HepG2 (cell line): ENCODE measurements around the gene TBX6. TPM values are rescaled to one million over a fixed set of nuclear protein-coding genes. Genes with fewer than 3 reads are reported as not detected.

Experiments
- ATAC-seq: fragments of 200-7000 bp; cut with Tn5 transposase; 3 replicates; pipeline ENCODE4 v1.9.1; 2020; ENCODE audit warnings: mild to moderate bottlenecking, moderate library complexity
- BruUV-seq: library from RNA; stranded (reverse); fragments of 400-500 nt; replicated peaks from 2 replicates; lab custom pipeline; 2021; lab: Mats Ljungman, UMichigan
- CTCF ChIA-PET: fragments of 300-600 bp; formaldehyde crosslinking; extraction: SDS; loops from one replicate; lab custom pipeline; 2021; ENCODE audit warnings: low total read pairs, inconsistent platforms, low intra/inter-chr PET ratio; lab: Yijun Ruan, JAX
- POLR2A ChIA-PET: fragments of 350-600 bp; sonication (Branson Sonifier 250); formaldehyde crosslinking; loops from one replicate; lab custom pipeline; 2020; ENCODE audit warnings: antibody characterized with exemption, inconsistent platforms; lab: Yijun Ruan, JAX
- DNase-seq: peaks from one replicate; pipeline ENCODE4 v3.0.0-alpha.2; 2015; ENCODE audit warnings: low spot score
- FAIRE-seq: peaks from 3 replicates; lab custom pipeline; 2011; peaks lifted over from hg19 to GRCh38; lab: Jason Lieb, UNC
- H2AFZ ChIP-seq: one replicate; pipeline ENCODE4 v1.6.1; 2011; ENCODE audit warnings: low read length, inconsistent platforms
- H3K27ac ChIP-seq: fragments of 300-600 bp; 3 replicates; pipeline ENCODE4 v1.8.0; 2011; ENCODE audit warnings: mixed run types, mild to moderate bottlenecking, mixed read lengths, low read length, inconsistent platforms; ENCODE audit not compliant: insufficient read depth; ENCODE audit errors: extremely low read length
- H3K27me3 ChIP-seq, 2 experiments: fragments of 200-600 bp in 1 of 2; 2 replicates in 1 of 2; 3 replicates in 1 of 2; pipeline versions ENCODE4 v1.6.0 to v1.8.0; 2011; ENCODE audit warnings: low read length in 2 of 2, mild to moderate bottlenecking in 2 of 2, moderate library complexity in 2 of 2, inconsistent platforms in 1 of 2; ENCODE audit not compliant: insufficient read depth in 2 of 2, control insufficient read depth in 1 of 2
- H3K36me3 ChIP-seq, 2 experiments: fragments of 200-600 bp in 1 of 2; replicated peaks in 1 of 2; 2 replicates in 1 of 2; 3 replicates in 1 of 2; pipeline versions ENCODE4 v1.5.1 to v1.8.0; 2011; ENCODE audit warnings: low read length in 2 of 2, inconsistent platforms in 1 of 2; ENCODE audit not compliant: insufficient read depth in 2 of 2, control insufficient read depth in 1 of 2
- H3K4me1 ChIP-seq: 2 replicates; pipeline ENCODE4 v1.5.1; 2012; ENCODE audit warnings: low read length, inconsistent platforms; ENCODE audit not compliant: insufficient read depth
- H3K4me2 ChIP-seq: 2 replicates; pipeline ENCODE4 v1.6.0; 2011; ENCODE audit warnings: low read depth, low read length, inconsistent platforms
- H3K4me3 ChIP-seq, 3 experiments: fragments of 200-600 bp in 1 of 3; sonication (generic), shearing (Covaris generic) in 1 of 3; replicated peaks in 1 of 3; 2 replicates each; pipeline ENCODE4 v1.5.1; 2011 to 2016; ENCODE audit warnings: low read length in 3 of 3, inconsistent platforms in 2 of 3, low read depth in 2 of 3, mild to moderate bottlenecking in 2 of 3, control low read depth in 1 of 3, mixed read lengths in 1 of 3; ENCODE audit not compliant: insufficient read depth in 1 of 3
- H3K79me2 ChIP-seq: one replicate; pipeline ENCODE4 v1.6.1; 2011; ENCODE audit warnings: low read length, inconsistent platforms; ENCODE audit not compliant: insufficient read depth
- H3K9ac ChIP-seq: 2 replicates; pipeline ENCODE4 v1.6.0; 2011; ENCODE audit warnings: mild to moderate bottlenecking, low read depth, low read length, inconsistent platforms; ENCODE audit not compliant: insufficient read depth
- H3K9me3 ChIP-seq: 2 replicates; pipeline ENCODE4 v1.5.1; 2012; ENCODE audit warnings: mild to moderate bottlenecking, low read length
- H4K20me1 ChIP-seq: 2 replicates; pipeline ENCODE4 v1.6.0; 2011; ENCODE audit warnings: inconsistent platforms, mild to moderate bottlenecking, low read length, moderate library complexity; ENCODE audit not compliant: insufficient read depth
- ARNT2 ChIP-seq: sonication (generic); formaldehyde crosslinking; IDR thresholded peaks from 2 replicates; pipeline ENCODE4 v1.8.0; 2022; ENCODE audit warnings: mild to moderate bottlenecking, low read depth, missing genetic modification reagents, moderate library complexity
- CEBPB ChIP-seq: IDR thresholded peaks from 2 replicates; pipeline ENCODE4 v1.6.1; 2011; ENCODE audit warnings: low read depth, low read length, improper control_type of control experiment, borderline replicate concordance
- DRAP1 ChIP-seq: IDR thresholded peaks from 2 replicates; pipeline ENCODE4 v1.6.1; 2016; ENCODE audit warnings: missing genetic modification reagents, missing compliant biosample characterization
- DZIP1 ChIP-seq: sonication (generic); formaldehyde crosslinking; IDR thresholded peaks from 2 replicates; pipeline ENCODE4 v1.5.0; 2020; ENCODE audit warnings: mild to moderate bottlenecking, missing genetic modification reagents
- FOXK2 ChIP-seq: fragments of 450-650 bp; IDR thresholded peaks from 2 replicates; pipeline ENCODE4 v1.6.1; 2016
- MIER3 ChIP-seq: IDR thresholded peaks from 2 replicates; pipeline ENCODE4 v1.6.1; 2016; ENCODE audit warnings: missing compliant biosample characterization, borderline replicate concordance
- MLX ChIP-seq: IDR thresholded peaks from 2 replicates; pipeline ENCODE4 v1.6.1; 2016
- PITX1 ChIP-seq: sonication (generic); formaldehyde crosslinking; IDR thresholded peaks from 2 replicates; pipeline ENCODE4 v1.5.1; 2020; ENCODE audit warnings: mild to moderate bottlenecking, missing genetic modification reagents
- SP1 ChIP-seq, 2 experiments: fragments of 450-650 bp in 1 of 2; sonication (generic) in 1 of 2; formaldehyde crosslinking in 1 of 2; IDR thresholded peaks; 2 replicates each; pipeline versions ENCODE4 v1.4.0 to v1.6.1; 2016 to 2020; ENCODE audit warnings: missing genetic modification reagents in 1 of 2
- ZNF407 ChIP-seq: sonication (generic); formaldehyde crosslinking; IDR thresholded peaks from one replicate; pipeline ENCODE4 v1.5.1; 2020; ENCODE audit warnings: mild to moderate bottlenecking, missing genetic modification reagents; ENCODE audit errors: not compliant biosample characterization
- WGBS: methylation state at CpG from one replicate; pipeline ENCODE4 v1.1.6; 2017; ENCODE audit warnings: low lambda C conversion rate; 5-methylcytosine and 5-hydroxymethylcytosine counted together
- in situ Hi-C: cut with HindIII; loops from 2 replicates; pipeline ENCODE4 v1.10.0; 2017; ENCODE audit warnings: low pct_unique_long_range_greater_than_20kb; ENCODE audit not compliant: extremely low pct_ligation_motif_present
- intact Hi-C: fragments of 100-400 bp; cut with micrococcal nuclease; formaldehyde crosslinking; loops from one replicate; pipeline ENCODE4 v1.10.0; 2022; ENCODE audit not compliant: unreplicated experiment
- polyA plus RNA-seq, 8 experiments: library from polyadenylated mRNA; depleted of rRNA in 3 of 8; stranded (reverse) in 7 of 8; unstranded in 1 of 8; fragments of >200 nt; fragmentation: Illumina TruSeq in 4 of 8; extraction: Trizol in 4 of 8; gene quantifications; 2 replicates each; pipeline versions ENCODE4 v1.2.1 to v1.2.3, GENCODE V29; 2011 to 2016; ENCODE audit warnings: low read depth in 4 of 8, missing spikeins in 1 of 8, mixed read lengths in 1 of 8; ENCODE audit not compliant: insufficient read depth in 1 of 8
- total RNA-seq, 5 experiments: library from RNA; depleted of rRNA; stranded (reverse); fragments of >200 nt; fragmentation: Illumina TruSeq; extraction: Trizol; gene quantifications; 2 replicates each; pipeline ENCODE4 v1.2.3, GENCODE V29; 2016; ENCODE audit warnings: low read depth in 1 of 5

The TBX6 gene
- total and polyA plus RNA-seq, 2 of the 13 experiments (the other 11 are each of a cell fraction or from before 2014, with no cell fraction given): 0.24 to 0.42 TPM

GRCh38 chr16:30112197-30113030 is 20.7 kb upstream of the TBX6 start:
- H3K4me3 ChIP-seq: peak overlapping the region; percentile 23 to 65 (median 27)
- no peaks in the 10 kb centered on the region for H3K79me2 ChIP-seq
- peak overlapping the region; percentile 70 for H3K27ac ChIP-seq
- no peaks in the 10 kb centered on the region for H3K9me3 ChIP-seq
- peak; percentile 87 for ATAC-seq
- BruUV-seq: TSS peak; percentile 45
- H3K4me2 ChIP-seq: peak overlapping the region; percentile 87
- peak; percentile 83 for DNase-seq
- intact Hi-C loops: no loop called here
- no peaks in the 10 kb centered on the region for H3K27me3 ChIP-seq
- no peaks in the 10 kb centered on the region for H4K20me1 ChIP-seq
- POLR2A ChIA-PET: interaction anchor here (0.5 to 3.4 kb wide), 23 partner anchors 9 to 295 kb away, joined by 3 to 42 read pairs (median 4); partner anchors contain the start of genes ALDOA, CORO1A, MAPK3 and TBX6
- H3K9ac ChIP-seq: peak overlapping the region; percentile 59
- H3K36me3 ChIP-seq: peaks cover 6 to 11% of the 10 kb centered on the region in 2 experiments; a peak in 3 of 5 replicates
- peak; percentile 90 for FAIRE-seq
- CTCF ChIA-PET: interaction anchor here (0.7 to 2.4 kb wide), 7 partner anchors 20 to 297 kb away, joined by 3 to 19 read pairs (median 3); partner anchors contain the start of genes CORO1A and TBX6
- H3K4me1 ChIP-seq: peaks cover 30% of the 10 kb centered on the region
- in situ Hi-C loops: no loop called here
- 10% methylated on average over 26 of the region's 29 CpGs for WGBS
- H2AFZ ChIP-seq: peak overlapping the region; percentile 35
- TF ChIP-seq PITX1 (CRISPR knock-in tag) (no peak; the same call in 1 of the 2 replicates), MLX (CRISPR knock-in tag) (0 out of 2 replicates have a peak, but pooled peaks have one; percentile 10), CEBPB (no peak), ARNT2 (CRISPR knock-in tag) (peak; percentile 93), ZNF407 (CRISPR knock-in tag) (peak; percentile 80), FOXK2 (no peak), DRAP1 (CRISPR knock-in tag) (peak; percentile 28; the same call in 1 of the 2 replicates), SP1 (IDR thresholded peaks at IDR 0.05) (no peak), SP1 (CRISPR knock-in tag; IDR thresholded peaks at IDR 0.05) (peak; percentile 40), DZIP1 (CRISPR knock-in tag) (0 out of 2 replicates have a peak, but pooled peaks have one; percentile 70), MIER3 (peak; percentile 74; the same call in 1 of the 2 replicates)
